HG03045 (cell line): ENCODE data around the gene FSTL1.

Source experiments
- ATAC-seq: cut with Tn5 transposase; IDR thresholded peaks from one replicate; pipeline ENCODE4 v1.9.1; 2021; ENCODE audit warnings: mild to moderate bottlenecking, moderate library complexity; ENCODE audit not compliant: unreplicated experiment

Gene FSTL1

DNA sequence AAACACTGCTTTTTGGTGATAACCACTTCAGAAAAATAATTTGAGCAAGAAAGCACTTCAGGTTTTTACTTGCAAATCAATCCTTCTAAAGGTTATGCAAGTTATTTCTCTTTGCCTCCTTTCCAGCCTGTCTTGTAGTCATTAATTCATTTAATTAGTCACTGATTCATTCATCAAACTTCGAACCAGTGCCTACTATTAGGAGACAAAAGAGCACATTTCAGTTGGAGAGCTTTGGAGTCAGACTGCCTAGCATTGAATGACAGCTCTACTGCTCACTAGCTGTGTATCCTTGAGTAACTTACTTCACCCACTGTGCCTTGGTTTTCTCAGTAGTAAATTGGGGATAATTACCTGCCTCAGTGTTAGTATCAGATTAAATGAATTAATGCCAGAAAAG is 86.7 kb downstream of the FSTL1 start:
- ATAC-seq, result no peak

GRCh38 chr3:120357807-120358206 is 93.0 kb downstream of the FSTL1 start:
- ATAC-seq, result no peak

GRCh38 chr3:120355486-120355885 is 95.3 kb downstream of the FSTL1 start:
- ATAC-seq, result no peak

DNA sequence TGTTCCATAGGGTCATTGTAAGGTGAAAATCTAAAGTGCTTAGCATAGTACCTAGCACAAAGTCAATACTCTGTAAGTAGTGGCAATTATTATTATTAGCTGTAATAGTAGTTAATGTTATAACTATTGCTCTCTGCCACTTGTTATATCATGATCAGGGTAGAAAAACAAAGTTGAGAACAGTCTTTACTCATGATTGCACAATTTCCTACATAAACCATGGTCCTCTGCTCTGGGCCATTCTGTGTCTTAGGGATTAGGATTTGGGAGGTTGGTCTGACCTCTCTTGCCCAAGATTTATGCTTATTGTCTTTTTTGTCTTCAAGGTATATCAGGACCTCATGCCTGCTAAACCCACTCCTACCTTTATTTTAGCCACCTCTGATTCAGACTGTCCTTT is 97.3 kb downstream of the FSTL1 start:
- ATAC-seq, result no peak

- no peak for ATAC-seq
Measured at GRCh38 chr3:120352017-120352416, 98.8 kb downstream of the FSTL1 start.

DNA sequence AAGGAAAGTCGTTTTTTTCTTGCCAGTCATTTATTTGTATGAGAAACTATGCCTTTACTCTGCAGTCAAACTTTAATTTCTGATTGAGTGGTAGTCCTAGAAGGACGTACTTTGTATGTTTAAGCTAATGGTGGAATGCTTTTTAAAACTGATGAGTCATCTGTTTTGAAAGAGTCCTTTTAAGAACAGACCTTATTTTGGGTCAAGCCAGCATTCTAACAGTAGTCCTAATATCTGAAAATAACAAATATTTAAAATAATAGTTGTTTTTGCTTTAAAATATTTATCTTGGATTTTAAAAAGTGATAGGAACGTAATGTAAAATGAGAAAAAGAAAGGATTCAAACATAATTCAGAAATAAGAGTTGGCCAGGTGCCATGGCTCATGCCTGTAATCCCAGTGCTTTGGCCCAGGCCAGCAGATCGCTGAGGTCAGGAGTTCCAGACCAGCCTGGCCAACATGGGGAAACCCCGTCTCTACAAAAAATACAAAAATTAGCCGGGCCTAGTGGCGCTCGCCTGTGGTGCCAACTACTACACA is 100.3 kb downstream of the FSTL1 start:
- no peak for ATAC-seq

- no peak for ATAC-seq
Measured at GRCh38 chr3:120349855-120350125, 101.0 kb downstream of the FSTL1 start.

DNA sequence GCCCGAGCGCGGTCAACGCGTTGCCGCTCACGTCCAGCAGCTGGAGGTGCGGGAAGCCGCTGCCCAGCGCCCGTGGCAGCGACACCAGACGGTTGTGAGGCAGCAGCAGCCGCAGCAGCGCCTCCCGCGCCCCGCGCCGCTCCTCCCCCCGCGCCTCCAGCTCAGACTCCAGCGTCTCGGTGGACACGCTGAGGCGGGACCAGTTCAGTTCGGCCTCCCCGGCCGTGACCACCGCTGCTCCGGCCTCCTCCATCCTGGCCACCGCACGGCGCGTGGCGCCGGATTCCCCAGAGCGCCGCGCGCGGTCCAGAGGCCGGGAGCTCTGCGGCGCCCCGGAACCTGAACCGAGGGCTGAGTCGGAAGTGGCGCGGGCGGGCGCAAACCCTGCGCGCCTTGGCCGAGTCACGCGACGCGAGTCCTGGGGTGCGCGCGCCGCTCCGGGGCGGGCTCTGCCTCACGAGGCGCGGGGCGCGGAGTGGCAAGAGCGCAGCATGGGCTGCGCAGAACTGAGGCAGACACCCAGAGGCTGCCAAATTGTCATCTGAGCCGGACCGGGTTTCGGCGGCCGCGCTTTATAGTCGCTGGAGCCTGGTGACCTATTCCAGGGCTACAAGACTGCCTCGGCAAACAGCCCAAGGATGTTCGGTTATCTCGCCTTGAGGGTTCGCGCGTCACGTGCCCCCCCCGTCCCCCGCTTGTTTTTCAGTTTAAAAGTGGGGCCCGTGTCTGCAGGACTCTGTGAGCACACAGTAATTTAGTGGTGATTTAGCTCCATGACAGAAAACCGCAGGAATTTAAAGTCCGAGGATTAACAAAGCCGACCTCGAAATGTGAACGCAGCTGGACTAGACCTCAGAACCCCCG is 101.6 kb downstream of the FSTL1 start, which contains the start of gene LRRC58:
LRRC58 (minus strand) TSS at position 364 of the 864 bp plus-strand sequence; CDS start at position 253, 111 bp downstream.
- ATAC-seq, result peak; percentile 91

- peak; percentile 60 for ATAC-seq
Measured at GRCh38 chr3:120348065-120348990, 102.5 kb downstream of the FSTL1 start.

DNA sequence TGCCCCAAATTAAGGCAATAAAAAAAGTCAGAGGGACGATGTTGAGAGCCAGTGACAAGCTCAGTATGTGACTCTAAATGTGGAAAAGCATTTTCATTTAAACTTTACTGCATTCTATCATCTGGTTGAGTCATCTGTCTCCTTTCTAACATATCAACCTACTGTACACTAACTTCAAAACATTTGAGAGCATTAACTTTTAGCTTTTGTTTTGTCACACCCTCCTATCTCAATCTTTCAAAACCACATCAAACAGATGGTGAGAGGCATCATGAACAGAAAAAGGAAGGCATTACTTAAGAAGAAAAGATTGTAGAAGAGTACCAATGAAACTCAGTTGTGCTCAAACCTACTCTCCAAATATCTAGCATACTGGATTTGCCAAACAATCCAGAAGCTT is 106.4 kb downstream of the FSTL1 start:
- no peak for ATAC-seq
